ENCODE measurements around the gene LTB4R2.

- TF ChIP-seq RARB (CRISPR knock-in tag; IDR thresholded peaks at IDR 0.05) (no peak), CSDC2 (CRISPR knock-in tag; IDR thresholded peaks at IDR 0.05) (no peak), ISL1 (CRISPR knock-in tag; IDR thresholded peaks at IDR 0.05) (no peak), ARNTL (CRISPR knock-in tag; IDR thresholded peaks at IDR 0.05; ENCODE audit: borderline replicate concordance, low read depth) (no peak), ZFP3 (CRISPR knock-in tag; IDR thresholded peaks at IDR 0.05) (no peak), PPARA (CRISPR knock-in tag; IDR thresholded peaks at IDR 0.05; ENCODE audit: borderline replicate concordance) (no peak), PATZ1 (CRISPR knock-in tag; IDR thresholded peaks at IDR 0.05; ENCODE audit: borderline replicate concordance) (no peak), ZNF70 (CRISPR knock-in tag; IDR thresholded peaks at IDR 0.05) (no peak), OSR1 (CRISPR knock-in tag; IDR thresholded peaks at IDR 0.05) (no peak), ZNF565 (CRISPR knock-in tag; conservative IDR thresholded peaks at IDR 0.05; ENCODE audit: low read depth) (no peak), BACH2 (CRISPR knock-in tag; IDR thresholded peaks at IDR 0.05; ENCODE audit: borderline replicate concordance) (no peak)
Measured at GRCh38 chr14:24351517-24351916, 41.6 kb downstream of the LTB4R2 start.
